HEK293 (cell line): Measurements from ENCODE around the gene DOCK1.

Source experiments
- CTCF ChIA-PET: fragments of 350-600 bp; formaldehyde crosslinking; extraction: SDS; loops from one replicate; lab custom pipeline; 2021; ENCODE audit warnings: antibody characterized with exemption; lab: Yijun Ruan, JAX
- POLR2A ChIA-PET: fragments of 300-600 bp; formaldehyde crosslinking; extraction: SDS; loops from one replicate; lab custom pipeline; 2020; ENCODE audit warnings: antibody characterized with exemption, inconsistent platforms; lab: Yijun Ruan, JAX
- H3K27ac ChIP-seq: fragments of 200-500 bp; sonication (Bioruptor generic); 2 replicates; pipeline ENCODE4 v1.5.1; 2014; ENCODE audit warnings: low read depth, low read length, control low read depth, inconsistent platforms; ENCODE audit errors: extremely low read depth
- H3K36me3 ChIP-seq, 2 experiments: fragments of 200-500 bp in 1 of 2; sonication (Bioruptor generic) in 1 of 2; 1 replicate in 1 of 2; 2 replicates in 1 of 2; pipeline ENCODE4 v1.5.1; 2014 to 2017; ENCODE audit warnings: inconsistent platforms in 2 of 2, low read length in 2 of 2; ENCODE audit not compliant: control insufficient read depth in 2 of 2, insufficient read depth in 1 of 2
- H3K4me1 ChIP-seq: fragments of 200-500 bp; sonication (Bioruptor generic); 2 replicates; pipeline ENCODE4 v1.5.1; 2014; ENCODE audit warnings: mild to moderate bottlenecking, low read length, inconsistent platforms; ENCODE audit not compliant: control insufficient read depth, insufficient read depth
- H3K4me3 ChIP-seq: 2 replicates; pipeline ENCODE4 v1.5.1; 2011; ENCODE audit warnings: low read depth, mild to moderate bottlenecking, control low read depth, low read length, moderate library complexity
- H3K9me3 ChIP-seq: fragments of 200-500 bp; sonication (Bioruptor generic); 2 replicates; pipeline ENCODE4 v1.5.1; 2014; ENCODE audit warnings: low read depth, low read length, inconsistent platforms; ENCODE audit not compliant: control insufficient read depth, insufficient read depth
- KLF9 ChIP-seq: fragments of 450-650 bp; formaldehyde crosslinking; IDR thresholded peaks from 2 replicates; pipeline ENCODE4 v1.5.1; 2016; ENCODE audit warnings: missing biosample characterization, missing genetic modification characterization, low read depth
- REPIN1 ChIP-seq: fragments of 450-650 bp; formaldehyde crosslinking; IDR thresholded peaks from 2 replicates; pipeline ENCODE4 v1.5.1; 2017; ENCODE audit warnings: missing biosample characterization, missing genetic modification characterization, low read depth
- ZFP37 ChIP-seq: fragments of 450-650 bp; formaldehyde crosslinking; IDR thresholded peaks from 2 replicates; pipeline ENCODE4 v1.5.1; 2016; ENCODE audit warnings: missing biosample characterization, missing genetic modification characterization
- ZNF132 ChIP-seq: fragments of 450-650 bp; formaldehyde crosslinking; IDR thresholded peaks from 2 replicates; pipeline ENCODE4 v1.5.1; 2017; ENCODE audit warnings: missing biosample characterization, missing genetic modification characterization, borderline replicate concordance
- ZNF174 ChIP-seq: fragments of 450-650 bp; formaldehyde crosslinking; IDR thresholded peaks from 2 replicates; pipeline ENCODE4 v1.5.0; 2017; ENCODE audit warnings: missing biosample characterization, mild to moderate bottlenecking, missing genetic modification characterization
- ZNF221 ChIP-seq: fragments of 450-650 bp; formaldehyde crosslinking; IDR thresholded peaks from 2 replicates; pipeline ENCODE4 v1.5.1; 2017; ENCODE audit warnings: missing biosample characterization, missing genetic modification characterization, borderline replicate concordance
- ZNF223 ChIP-seq: fragments of 450-650 bp; formaldehyde crosslinking; IDR thresholded peaks from 2 replicates; pipeline ENCODE4 v1.5.1; 2016; ENCODE audit warnings: missing biosample characterization, missing genetic modification characterization
- ZNF302 ChIP-seq: fragments of 450-650 bp; formaldehyde crosslinking; IDR thresholded peaks from 2 replicates; pipeline ENCODE4 v1.5.1; 2016; ENCODE audit warnings: missing biosample characterization, missing genetic modification characterization, low read depth
- ZNF341 ChIP-seq: fragments of 450-650 bp; formaldehyde crosslinking; IDR thresholded peaks from 2 replicates; pipeline ENCODE4; 2016; ENCODE audit warnings: low read depth, missing biosample characterization, missing genetic modification characterization
- ZNF423 ChIP-seq: fragments of 450-650 bp; formaldehyde crosslinking; IDR thresholded peaks from 2 replicates; pipeline ENCODE4 v1.5.1; 2016; ENCODE audit warnings: missing biosample characterization, missing genetic modification characterization
- ZNF501 ChIP-seq: fragments of 450-650 bp; formaldehyde crosslinking; IDR thresholded peaks from 2 replicates; pipeline ENCODE4 v1.5.1; 2016; ENCODE audit warnings: missing biosample characterization, missing genetic modification characterization
- ZNF623 ChIP-seq: fragments of 450-650 bp; formaldehyde crosslinking; IDR thresholded peaks from 2 replicates; pipeline ENCODE4 v1.5.1; 2016; ENCODE audit warnings: missing biosample characterization, missing genetic modification characterization
- ZNF830 ChIP-seq: fragments of 450-650 bp; IDR thresholded peaks from 2 replicates; pipeline ENCODE4 v1.5.0; 2018; ENCODE audit warnings: missing biosample characterization, missing genetic modification characterization, low read depth, mild to moderate bottlenecking, moderate library complexity
- ZNF837 ChIP-seq: fragments of 450-650 bp; formaldehyde crosslinking; IDR thresholded peaks from 2 replicates; pipeline ENCODE4 v1.5.1; 2016; ENCODE audit warnings: missing biosample characterization, missing genetic modification characterization
- TF ChIP-seq, protein P1 (sequence below): fragments of 450-650 bp; formaldehyde crosslinking; IDR thresholded peaks from 2 replicates; pipeline ENCODE4 v1.5.1; 2016; ENCODE audit warnings: missing biosample characterization, missing genetic modification characterization
- TF ChIP-seq, protein P2 (sequence below): fragments of 450-650 bp; formaldehyde crosslinking; IDR thresholded peaks from 2 replicates; pipeline ENCODE4 v1.5.1; 2016; ENCODE audit warnings: missing biosample characterization, missing genetic modification characterization
- TF ChIP-seq, protein P3 (sequence below): fragments of 450-650 bp; formaldehyde crosslinking; IDR thresholded peaks from 2 replicates; pipeline ENCODE4 v1.5.1; 2016; ENCODE audit warnings: missing biosample characterization, missing genetic modification characterization
- TF ChIP-seq, protein P4 (sequence below): fragments of 450-650 bp; formaldehyde crosslinking; IDR thresholded peaks from 2 replicates; pipeline ENCODE4 v1.5.1; 2016; ENCODE audit warnings: missing biosample characterization, missing genetic modification characterization
- TF ChIP-seq, protein P5 (sequence below): fragments of 450-650 bp; formaldehyde crosslinking; IDR thresholded peaks from 2 replicates; pipeline ENCODE4 v1.5.1; 2016; ENCODE audit warnings: missing biosample characterization, missing genetic modification characterization, low read depth
- TF ChIP-seq, protein P6 (sequence below): fragments of 450-650 bp; formaldehyde crosslinking; IDR thresholded peaks from 2 replicates; pipeline ENCODE4 v1.5.1; 2017; ENCODE audit warnings: missing biosample characterization, missing genetic modification characterization

DOCK1 gene

DNA sequence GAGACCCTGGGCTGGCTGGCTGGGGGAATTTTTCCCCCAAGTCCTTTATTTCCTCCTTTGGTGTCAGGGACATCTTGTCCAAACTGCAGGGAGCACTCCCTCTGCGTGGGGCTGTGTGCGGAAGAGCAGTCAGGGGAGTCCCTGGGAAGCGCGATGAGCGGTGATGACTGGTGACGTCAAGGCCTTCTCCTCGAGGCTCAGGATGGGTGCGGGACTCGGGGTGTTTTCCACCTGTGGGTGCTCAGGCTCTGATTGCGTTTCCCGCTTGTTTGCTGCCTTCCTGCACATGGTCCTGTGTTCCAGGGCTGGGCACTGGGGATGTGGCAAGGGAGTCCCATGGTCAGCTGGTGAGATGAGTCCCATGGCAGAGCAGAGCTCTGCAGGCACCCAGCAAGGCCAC is 101.2 kb downstream of the DOCK1 start:
- TF ChIP-seq ZNF223 (no peak), REPIN1 (no peak), ZNF501 (tag by site-specific recombination) (no peak), ZNF830 (tag by site-specific recombination) (no peak), ZNF302 (tag by site-specific recombination) (no peak), ZNF837 (tag by site-specific recombination) (no peak), ZNF623 (no peak), ZNF341 (tag by site-specific recombination) (no peak), ZNF423 (tag by site-specific recombination) (no peak), ZNF174 (tag by site-specific recombination) (no peak), ZNF132 (no peak), KLF9 (tag by site-specific recombination) (no peak), ZFP37 (tag by site-specific recombination) (no peak), ZNF221 (tag by site-specific recombination) (no peak)
- TF ChIP-seq, protein P1, sequence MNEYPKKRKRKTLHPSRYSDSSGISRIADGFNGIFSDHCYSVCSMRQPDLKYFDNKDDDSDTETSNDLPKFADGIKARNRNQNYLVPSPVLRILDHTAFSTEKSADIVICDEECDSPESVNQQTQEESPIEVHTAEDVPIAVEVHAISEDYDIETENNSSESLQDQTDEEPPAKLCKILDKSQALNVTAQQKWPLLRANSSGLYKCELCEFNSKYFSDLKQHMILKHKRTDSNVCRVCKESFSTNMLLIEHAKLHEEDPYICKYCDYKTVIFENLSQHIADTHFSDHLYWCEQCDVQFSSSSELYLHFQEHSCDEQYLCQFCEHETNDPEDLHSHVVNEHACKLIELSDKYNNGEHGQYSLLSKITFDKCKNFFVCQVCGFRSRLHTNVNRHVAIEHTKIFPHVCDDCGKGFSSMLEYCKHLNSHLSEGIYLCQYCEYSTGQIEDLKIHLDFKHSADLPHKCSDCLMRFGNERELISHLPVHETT, result no peak
- TF ChIP-seq, protein P2, sequence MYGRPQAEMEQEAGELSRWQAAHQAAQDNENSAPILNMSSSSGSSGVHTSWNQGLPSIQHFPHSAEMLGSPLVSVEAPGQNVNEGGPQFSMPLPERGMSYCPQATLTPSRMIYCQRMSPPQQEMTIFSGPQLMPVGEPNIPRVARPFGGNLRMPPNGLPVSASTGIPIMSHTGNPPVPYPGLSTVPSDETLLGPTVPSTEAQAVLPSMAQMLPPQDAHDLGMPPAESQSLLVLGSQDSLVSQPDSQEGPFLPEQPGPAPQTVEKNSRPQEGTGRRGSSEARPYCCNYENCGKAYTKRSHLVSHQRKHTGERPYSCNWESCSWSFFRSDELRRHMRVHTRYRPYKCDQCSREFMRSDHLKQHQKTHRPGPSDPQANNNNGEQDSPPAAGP (tag by site-specific recombination), result no peak
- TF ChIP-seq, protein P3, sequence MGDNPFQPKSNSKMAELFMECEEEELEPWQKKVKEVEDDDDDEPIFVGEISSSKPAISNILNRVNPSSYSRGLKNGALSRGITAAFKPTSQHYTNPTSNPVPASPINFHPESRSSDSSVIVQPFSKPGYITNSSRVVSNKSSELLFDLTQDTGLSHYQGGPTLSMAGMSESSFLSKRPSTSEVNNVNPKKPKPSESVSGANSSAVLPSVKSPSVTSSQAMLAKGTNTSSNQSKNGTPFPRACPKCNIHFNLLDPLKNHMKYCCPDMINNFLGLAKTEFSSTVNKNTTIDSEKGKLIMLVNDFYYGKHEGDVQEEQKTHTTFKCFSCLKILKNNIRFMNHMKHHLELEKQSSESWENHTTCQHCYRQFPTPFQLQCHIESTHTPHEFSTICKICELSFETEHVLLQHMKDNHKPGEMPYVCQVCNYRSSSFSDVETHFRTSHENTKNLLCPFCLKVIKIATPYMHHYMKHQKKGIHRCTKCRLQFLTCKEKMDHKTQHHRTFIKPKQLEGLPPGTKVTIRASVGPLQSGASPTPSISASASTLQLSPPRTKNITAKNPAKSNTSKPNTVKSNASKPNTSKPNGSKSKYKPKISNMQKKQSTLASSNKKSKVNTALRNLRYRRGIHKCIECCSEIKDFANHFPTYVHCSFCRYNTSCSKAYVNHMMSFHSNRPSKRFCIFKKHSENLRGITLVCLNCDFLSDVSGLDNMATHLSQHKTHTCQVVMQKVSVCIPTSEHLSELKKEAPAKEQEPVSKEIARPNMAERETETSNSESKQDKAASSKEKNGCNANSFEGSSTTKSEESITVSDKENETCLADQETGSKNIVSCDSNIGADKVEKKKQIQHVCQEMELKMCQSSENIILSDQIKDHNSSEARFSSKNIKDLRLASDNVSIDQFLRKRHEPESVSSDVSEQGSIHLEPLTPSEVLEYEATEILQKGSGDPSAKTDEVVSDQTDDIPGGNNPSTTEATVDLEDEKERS, result no peak
- TF ChIP-seq, protein P4, sequence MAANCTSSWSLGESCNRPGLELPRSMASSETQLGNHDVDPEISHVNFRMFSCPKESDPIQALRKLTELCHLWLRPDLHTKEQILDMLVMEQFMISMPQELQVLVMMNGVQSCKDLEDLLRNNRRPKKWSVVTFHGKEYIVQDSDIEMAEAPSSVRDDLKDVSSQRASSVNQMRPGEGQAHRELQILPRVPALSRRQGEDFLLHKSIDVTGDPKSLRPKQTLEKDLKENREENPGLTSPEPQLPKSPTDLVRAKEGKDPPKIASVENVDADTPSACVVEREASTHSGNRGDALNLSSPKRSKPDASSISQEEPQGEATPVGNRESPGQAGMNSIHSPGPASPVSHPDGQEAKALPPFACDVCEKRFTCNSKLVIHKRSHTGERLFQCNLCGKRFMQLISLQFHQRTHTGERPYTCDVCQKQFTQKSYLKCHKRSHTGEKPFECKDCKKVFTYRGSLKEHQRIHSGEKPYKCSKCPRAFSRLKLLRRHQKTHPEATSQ, result no peak
- TF ChIP-seq, protein P5, sequence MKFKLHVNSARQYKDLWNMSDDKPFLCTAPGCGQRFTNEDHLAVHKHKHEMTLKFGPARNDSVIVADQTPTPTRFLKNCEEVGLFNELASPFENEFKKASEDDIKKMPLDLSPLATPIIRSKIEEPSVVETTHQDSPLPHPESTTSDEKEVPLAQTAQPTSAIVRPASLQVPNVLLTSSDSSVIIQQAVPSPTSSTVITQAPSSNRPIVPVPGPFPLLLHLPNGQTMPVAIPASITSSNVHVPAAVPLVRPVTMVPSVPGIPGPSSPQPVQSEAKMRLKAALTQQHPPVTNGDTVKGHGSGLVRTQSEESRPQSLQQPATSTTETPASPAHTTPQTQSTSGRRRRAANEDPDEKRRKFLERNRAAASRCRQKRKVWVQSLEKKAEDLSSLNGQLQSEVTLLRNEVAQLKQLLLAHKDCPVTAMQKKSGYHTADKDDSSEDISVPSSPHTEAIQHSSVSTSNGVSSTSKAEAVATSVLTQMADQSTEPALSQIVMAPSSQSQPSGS (tag by site-specific recombination), result no peak
- TF ChIP-seq, protein P6, sequence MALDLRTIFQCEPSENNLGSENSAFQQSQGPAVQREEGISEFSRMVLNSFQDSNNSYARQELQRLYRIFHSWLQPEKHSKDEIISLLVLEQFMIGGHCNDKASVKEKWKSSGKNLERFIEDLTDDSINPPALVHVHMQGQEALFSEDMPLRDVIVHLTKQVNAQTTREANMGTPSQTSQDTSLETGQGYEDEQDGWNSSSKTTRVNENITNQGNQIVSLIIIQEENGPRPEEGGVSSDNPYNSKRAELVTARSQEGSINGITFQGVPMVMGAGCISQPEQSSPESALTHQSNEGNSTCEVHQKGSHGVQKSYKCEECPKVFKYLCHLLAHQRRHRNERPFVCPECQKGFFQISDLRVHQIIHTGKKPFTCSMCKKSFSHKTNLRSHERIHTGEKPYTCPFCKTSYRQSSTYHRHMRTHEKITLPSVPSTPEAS (tag by site-specific recombination), result no peak
- POLR2A ChIA-PET, result no interaction called here
- H3K4me3 ChIP-seq, result no peak overlapping the region
- CTCF ChIA-PET, result no interaction called here
- no peaks in the 10 kb centered on the region for H3K9me3 ChIP-seq
- no peaks in the 10 kb centered on the region for H3K4me1 ChIP-seq
- peaks cover 0 to 23% of the 10 kb centered on the region in 2 experiments; a peak in 2 of 3 replicates for H3K36me3 ChIP-seq
- H3K27ac ChIP-seq, result no peak overlapping the region
